HG02588 (cell line): ENCODE data around the gene OR3A2.
"Not testable (repeated sequence)": the region's sequence is repeated elsewhere in the genome, so short reads cannot be mapped to it uniquely, and the experiment has no call there.

Experiments
- ATAC-seq: cut with Tn5 transposase; IDR thresholded peaks from one replicate; pipeline ENCODE4 v1.9.1; 2021; ENCODE audit warnings: mild to moderate bottlenecking, moderate library complexity; ENCODE audit not compliant: unreplicated experiment

Gene OR3A2

GRCh38 chr17:3385869-3386816, at the start of gene OR3A2:
Gene OR3A2 (minus strand): TSS chr17:3386308.
- ATAC-seq, result no peak

DNA sequence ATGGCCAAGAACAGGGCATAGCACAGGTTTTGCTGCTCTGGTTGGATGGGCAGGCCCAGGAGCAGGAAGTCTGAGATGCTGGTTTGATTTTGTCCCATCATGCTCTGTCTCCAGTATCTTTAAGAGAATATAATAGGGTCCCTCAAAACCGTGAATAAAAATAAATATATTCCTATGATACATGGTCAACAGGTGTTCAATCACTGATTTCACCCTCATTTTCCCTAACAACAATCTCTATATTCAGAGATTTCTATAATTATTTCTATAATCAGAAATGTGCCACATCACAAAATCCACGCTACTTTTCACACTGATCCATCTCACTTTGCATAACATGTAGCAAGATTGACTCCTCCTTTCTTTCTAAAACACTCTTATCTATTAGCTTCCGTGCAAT, 47.6 kb upstream of the OR3A2 start, which contains the start of gene OR1E2:
TSS of gene OR1E2 (minus strand) at position 101 of the 400 bp plus-strand sequence. CDS start at position 101, 0 bp downstream.
- no peak for ATAC-seq

- ATAC-seq, result not testable (repeated sequence)
These were observed 47.1 kb upstream of the OR3A2 start for GRCh38 chr17:3433215-3433614.

DNA sequence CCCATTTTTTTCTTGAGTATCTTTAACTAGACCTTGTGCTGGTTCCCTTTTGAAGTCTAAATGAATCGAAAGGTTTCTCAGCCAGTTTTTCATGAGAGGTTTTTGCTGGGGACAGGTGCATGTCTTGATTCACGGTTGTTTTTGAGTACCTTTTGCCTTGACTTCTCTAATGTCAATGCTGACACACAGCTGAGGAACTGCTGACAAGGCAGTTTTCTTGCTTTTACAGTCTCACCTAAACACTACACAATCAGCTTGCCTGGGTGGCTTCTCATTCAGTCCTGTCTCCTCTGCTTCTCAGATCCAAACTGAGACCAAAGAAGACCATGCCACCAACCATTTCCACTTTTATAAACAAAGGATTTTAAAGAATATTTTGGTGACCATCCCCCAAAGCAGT, 32.1 kb upstream of the OR3A2 start:
- ATAC-seq, result no peak

DNA sequence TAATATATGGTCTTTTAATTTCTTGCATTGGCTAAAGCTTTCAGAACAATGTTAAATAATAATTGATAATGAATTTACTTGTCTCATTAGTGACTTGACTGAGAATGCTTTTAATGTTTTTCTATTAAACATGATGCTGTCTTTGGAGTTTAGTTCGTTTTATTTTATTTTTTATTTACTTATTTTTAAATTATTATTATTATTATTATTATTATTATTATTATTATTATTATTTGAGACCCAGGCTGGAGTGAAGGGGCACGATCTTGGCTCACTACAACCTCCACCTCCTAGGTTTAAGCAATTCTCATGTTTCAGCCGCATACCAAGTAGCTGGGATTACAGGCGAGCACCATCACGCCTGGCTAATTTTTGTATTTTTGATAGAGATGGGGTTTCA, 29.5 kb upstream of the OR3A2 start:
- ATAC-seq, result no peak

DNA sequence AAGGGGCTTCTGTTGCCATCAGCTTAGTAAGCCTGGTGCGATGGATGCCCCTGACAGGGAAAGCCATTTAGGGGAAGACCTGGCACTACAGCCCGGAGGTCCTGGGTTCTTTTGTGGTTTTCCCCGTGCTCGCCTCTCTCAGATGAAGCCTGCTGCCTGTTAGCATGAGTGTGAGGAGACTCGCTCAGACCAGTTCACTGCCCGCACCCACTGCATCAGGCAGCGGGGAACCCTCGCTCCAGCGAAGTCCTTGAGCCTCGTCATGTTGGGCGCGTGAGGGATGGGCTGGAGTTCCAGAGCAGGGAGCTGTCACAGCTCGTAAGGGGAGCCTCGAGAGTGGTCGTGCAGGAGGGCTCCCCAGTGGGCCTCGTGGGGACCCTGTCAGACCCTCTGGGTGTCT, 26.1 kb upstream of the OR3A2 start:
- not testable (repeated sequence) for ATAC-seq

GRCh38 chr17:3411070-3411469, 25.0 kb upstream of the OR3A2 start, which contains the start of gene OR3A3:
Gene OR3A3 (plus strand): TSS chr17:3411370.
- ATAC-seq, result no peak

GRCh38 chr17:3403856-3404255, 17.7 kb upstream of the OR3A2 start:
- not testable (repeated sequence) for ATAC-seq

DNA sequence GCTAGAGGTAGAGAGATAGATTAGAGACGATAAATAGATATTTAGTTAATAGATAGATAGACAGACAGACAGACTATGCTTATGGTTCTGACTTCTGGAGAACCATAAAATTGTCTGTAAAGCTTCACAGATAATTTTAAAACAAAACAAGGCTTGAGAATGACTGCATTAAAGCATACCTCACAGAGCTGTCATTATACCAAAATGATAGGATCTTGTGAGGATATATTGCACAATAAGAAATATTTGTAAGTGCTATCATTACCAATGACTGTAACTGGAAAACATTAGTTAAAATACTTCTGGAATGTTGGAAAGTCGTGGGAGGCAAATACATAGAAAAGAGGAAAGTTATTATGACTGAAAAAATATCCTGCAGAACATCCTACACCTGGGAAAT, 15.7 kb upstream of the OR3A2 start:
- ATAC-seq, result no peak

GRCh38 chr17:3400055-3400454, 13.9 kb upstream of the OR3A2 start:
- ATAC-seq, result no peak

- ATAC-seq, result no peak
These were observed 12.2 kb upstream of the OR3A2 start, which contains the start of gene OR1E1 for GRCh38 chr17:3398310-3398709. Gene OR1E1 (minus strand): TSS chr17:3398410. CDS start chr17:3398410, 0 bp downstream.

DNA sequence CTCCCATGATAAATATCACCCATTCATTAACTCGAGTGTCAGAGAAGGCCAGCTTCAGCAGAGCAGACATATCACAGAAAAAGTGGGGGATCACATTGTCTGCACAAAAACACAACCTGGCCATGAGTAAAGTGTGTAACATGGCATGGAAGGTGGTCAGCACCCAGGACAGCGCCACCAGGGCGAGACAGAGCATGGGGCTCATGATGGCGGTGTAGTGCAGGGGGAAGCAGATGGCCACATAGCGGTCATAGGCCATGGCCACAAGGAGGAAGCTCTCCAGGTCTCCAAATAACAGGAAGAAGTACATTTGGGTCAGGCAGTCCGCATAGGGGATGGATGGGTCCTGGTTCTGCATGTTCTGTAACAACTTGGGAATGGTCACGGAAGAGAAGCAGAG, 11.7 kb upstream of the OR3A2 start:
- ATAC-seq, result not testable (repeated sequence)

DNA sequence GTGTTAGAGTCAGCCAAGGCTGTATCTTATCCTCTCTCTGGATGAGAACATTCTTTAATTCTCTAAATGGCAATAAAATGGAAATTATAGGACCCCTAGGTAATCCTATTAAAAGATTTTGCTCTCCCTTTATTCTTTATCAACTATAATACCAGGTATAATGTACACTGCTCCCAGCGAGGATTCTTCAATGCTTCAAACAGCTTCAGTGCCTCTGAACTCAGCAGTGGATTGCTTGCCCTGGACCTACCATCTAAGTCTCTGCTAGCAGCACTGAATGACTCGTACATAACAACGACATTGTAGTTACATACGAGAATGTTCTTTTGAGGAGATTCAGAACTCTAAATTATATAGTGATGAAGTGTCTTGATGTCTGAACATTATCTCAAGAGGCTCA, 3.7 kb upstream of the OR3A2 start:
- no peak for ATAC-seq

DNA sequence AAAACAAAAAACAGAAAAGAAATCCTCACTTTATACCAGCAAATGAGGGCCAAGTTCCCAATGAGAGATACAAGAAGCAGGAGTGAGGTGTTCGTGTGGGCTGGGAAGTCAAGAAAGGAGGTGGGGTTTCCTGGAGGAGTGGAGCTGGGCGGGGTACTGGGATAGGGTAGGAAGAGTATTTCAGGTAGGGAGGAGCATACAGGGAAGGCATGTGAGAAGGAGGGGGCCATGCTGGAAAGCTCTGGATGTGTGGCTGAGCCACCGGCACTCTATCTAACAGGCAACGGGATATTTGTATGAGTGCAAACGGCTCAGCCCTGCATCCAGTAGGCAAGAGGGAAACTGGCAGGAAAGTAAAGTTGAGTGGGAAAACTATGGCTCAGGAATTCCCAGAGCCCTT, 4.2 kb downstream of the OR3A2 start:
- ATAC-seq, result no peak

DNA sequence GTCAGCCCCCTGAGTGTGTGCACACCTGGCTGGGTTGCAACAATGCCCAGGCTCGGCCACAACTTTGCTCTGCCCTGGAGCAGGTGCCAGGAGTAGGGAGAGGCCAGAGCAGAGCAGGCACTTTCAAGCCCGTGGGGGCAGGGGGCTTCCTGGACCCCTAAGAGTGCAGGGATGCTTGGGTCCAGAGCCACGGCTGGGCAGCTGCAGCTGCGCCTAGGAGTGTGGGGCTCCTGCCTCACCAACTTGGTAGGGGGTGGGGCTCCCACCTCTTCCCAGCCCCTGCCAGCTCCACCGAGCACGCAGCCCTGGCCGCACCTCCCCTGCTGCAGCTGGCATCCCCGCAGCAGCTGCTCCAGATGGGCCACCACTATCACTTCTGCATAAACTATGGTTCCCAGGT, 7.8 kb downstream of the OR3A2 start:
- ATAC-seq, result no peak

GRCh38 chr17:3371167-3371566, 14.9 kb downstream of the OR3A2 start:
- ATAC-seq, result not testable (repeated sequence)

DNA sequence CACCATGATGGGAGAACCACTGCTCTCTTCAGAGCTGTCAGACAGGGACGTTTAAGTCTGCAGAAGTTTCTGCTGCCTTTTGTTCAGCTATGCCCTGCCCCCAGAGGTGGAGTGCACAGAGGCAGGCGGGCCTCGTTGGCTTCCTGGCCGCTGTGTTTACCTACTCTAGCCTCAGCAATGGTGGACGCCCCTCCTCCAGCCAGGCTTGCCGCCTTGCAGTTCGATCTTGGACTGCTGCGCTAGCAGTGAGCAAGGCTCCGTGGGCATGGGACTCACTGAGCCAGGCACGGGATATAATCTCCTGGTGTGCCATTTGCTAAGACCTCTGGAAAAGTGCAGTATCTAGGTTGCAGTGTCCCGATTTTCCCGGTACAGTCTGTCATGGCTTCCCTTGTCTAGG, 43.3 kb downstream of the OR3A2 start:
- ATAC-seq, result not testable (repeated sequence)

GRCh38 chr17:3335876-3336275, 50.2 kb downstream of the OR3A2 start:
- ATAC-seq, result no peak

- ATAC-seq, result no peak
These were observed 67.8 kb downstream of the OR3A2 start for GRCh38 chr17:3318336-3318735.

- ATAC-seq, result no peak
These were observed 69.3 kb downstream of the OR3A2 start for GRCh38 chr17:3316836-3317235.

GRCh38 chr17:3308603-3309002, 77.5 kb downstream of the OR3A2 start:
- no peak for ATAC-seq

DNA sequence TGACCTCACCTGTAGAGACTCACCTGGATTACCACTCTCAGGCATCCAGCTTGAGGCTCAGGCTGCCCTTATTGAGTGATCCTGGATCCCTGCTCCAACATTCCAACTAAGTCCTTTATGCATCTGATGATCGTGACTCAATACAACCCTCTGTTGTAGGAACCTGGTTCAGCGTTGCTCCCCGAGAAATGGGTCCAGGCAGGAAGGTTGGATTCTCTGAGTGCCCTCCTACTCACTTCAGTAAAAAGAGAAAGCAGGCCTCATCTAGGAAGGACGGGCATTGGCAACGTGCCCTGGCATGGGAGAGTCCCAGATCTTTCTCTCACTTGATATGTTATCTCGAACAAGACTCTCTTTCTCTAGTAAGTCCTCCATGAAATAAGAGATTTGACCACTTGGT, 87.8 kb downstream of the OR3A2 start, which contains the start of gene OR3A1:
TSS of gene OR3A1 (minus strand) at position 101 of the 400 bp plus-strand sequence. CDS start 5,778 bp downstream, outside the sequence.
- ATAC-seq, result no peak
